Small intestine (tissue), 7 donors: ENCODE results near the gene MRC1. TPM values are rescaled to one million over a fixed set of nuclear protein-coding genes. Genes with fewer than 3 reads are reported as not detected.
A peak's percentile ranks its signal among the peaks of the same experiment; 100 is the strongest.

Experiments
- DNase-seq, 2 donors: peaks; one replicate each; pipeline versions ENCODE4 v3.0.0 to v3.0.0-alpha.2; 2013
- FAIRE-seq: peaks from 2 replicates; lab custom pipeline; 2012; peaks lifted over from hg19 to GRCh38; lab: Jason Lieb, UNC
- H3K27ac ChIP-seq, 3 donors: one replicate each; pipeline ENCODE4 v1.5.1; 2013; ENCODE audit warnings: low read length in 2 of 3, mild to moderate bottlenecking in 2 of 3, control low read depth in 1 of 3, inconsistent platforms in 1 of 3, low read depth in 1 of 3, moderate library complexity in 1 of 3
- H3K27me3 ChIP-seq, 3 donors: one replicate each; pipeline ENCODE4 v1.6.1; 2013; ENCODE audit warnings: low read length in 3 of 3, inconsistent platforms in 1 of 3; ENCODE audit not compliant: control insufficient read depth in 3 of 3, insufficient read depth in 3 of 3
- H3K36me3 ChIP-seq, 3 donors: one replicate each; pipeline ENCODE4 v1.6.1; 2013; ENCODE audit warnings: low read length in 3 of 3, inconsistent platforms in 1 of 3, low read depth in 1 of 3, mild to moderate bottlenecking in 1 of 3, moderate library complexity in 1 of 3; ENCODE audit not compliant: control insufficient read depth in 3 of 3, insufficient read depth in 2 of 3
- H3K4me1 ChIP-seq, 3 donors: one replicate each; pipeline ENCODE4 v1.6.1; 2013; ENCODE audit warnings: low read length in 2 of 3, inconsistent platforms in 1 of 3, low read depth in 1 of 3, mild to moderate bottlenecking in 1 of 3, moderate library complexity in 1 of 3; ENCODE audit not compliant: control insufficient read depth in 3 of 3, insufficient read depth in 2 of 3
- H3K4me3 ChIP-seq, 3 donors: one replicate each; pipeline ENCODE4 v1.5.1; 2013; ENCODE audit warnings: low read length in 3 of 3, control low read depth in 1 of 3, inconsistent platforms in 1 of 3, low read depth in 1 of 3, mild to moderate bottlenecking in 1 of 3, moderate library complexity in 1 of 3
- H3K9me3 ChIP-seq, 2 donors: one replicate each; pipeline ENCODE4 v1.6.1; 2013; ENCODE audit warnings: low read depth in 1 of 2, low read length in 1 of 2; ENCODE audit not compliant: control insufficient read depth in 2 of 2, insufficient read depth in 1 of 2
- WGBS, 3 donors: extraction: QIAGEN DNeasy Blood & Tissue Kit; methylation state at CpG; one replicate each; pipeline ENCODE4 v1.1.7; 2013; 5-methylcytosine and 5-hydroxymethylcytosine counted together
- polyA plus RNA-seq, 4 donors: library from polyadenylated mRNA; stranded (reverse) in 3 of 4; unstranded in 1 of 4; fragments of 200-250 nt in 3 of 4; fragments of 120-200 nt in 1 of 4; gene quantifications; one replicate each; pipeline versions ENCODE4 v1.2.1 to v1.2.3, GENCODE V29; 2013
- donor health status: healthy with polysubstance abuse.
- donor health status: control.
- donor health status: control.
- donor health status: Bipolar disorder and iron deficiency.
- donor health status: healthy.

The MRC1 gene
- polyA plus RNA-seq, 4 donors = 1.8 to 23.3 (median 7.6) TPM

GRCh38 chr10:17906002-17906401 is 96.9 kb downstream of the MRC1 start:
- no peaks in the 10 kb centered on the region for H3K36me3 ChIP-seq
- no peaks in the 10 kb centered on the region for H3K4me1 ChIP-seq
- DNase-seq (no peak), FAIRE-seq (no peak)
- H3K4me3 ChIP-seq = no peak overlapping the region
- 32 to 52% (median 50%) methylated on average over 1 of the region's 1 CpG for WGBS, 3 donors
- H3K27me3 ChIP-seq = peaks cover 0 to 4% (median 0%) of the 10 kb centered on the region in 3 donors
- no peaks in the 10 kb centered on the region for H3K9me3 ChIP-seq
- H3K27ac ChIP-seq = no peak overlapping the region

GRCh38 chr10:17907641-17908040 is 98.5 kb downstream of the MRC1 start:
- H3K4me1 ChIP-seq = no peaks in the 10 kb centered on the region
- no peaks in the 10 kb centered on the region for H3K9me3 ChIP-seq
- no peak for DNase-seq
- WGBS, 3 donors = 70 to 88% (median 79%) methylated on average over 4 of the region's 4 CpGs
- H3K27me3 ChIP-seq = peaks cover 0 to 4% (median 0%) of the 10 kb centered on the region in 3 donors
- H3K36me3 ChIP-seq = no peaks in the 10 kb centered on the region
- FAIRE-seq = no peak
- H3K27ac ChIP-seq = no peak overlapping the region
- H3K4me3 ChIP-seq = no peak overlapping the region

DNA sequence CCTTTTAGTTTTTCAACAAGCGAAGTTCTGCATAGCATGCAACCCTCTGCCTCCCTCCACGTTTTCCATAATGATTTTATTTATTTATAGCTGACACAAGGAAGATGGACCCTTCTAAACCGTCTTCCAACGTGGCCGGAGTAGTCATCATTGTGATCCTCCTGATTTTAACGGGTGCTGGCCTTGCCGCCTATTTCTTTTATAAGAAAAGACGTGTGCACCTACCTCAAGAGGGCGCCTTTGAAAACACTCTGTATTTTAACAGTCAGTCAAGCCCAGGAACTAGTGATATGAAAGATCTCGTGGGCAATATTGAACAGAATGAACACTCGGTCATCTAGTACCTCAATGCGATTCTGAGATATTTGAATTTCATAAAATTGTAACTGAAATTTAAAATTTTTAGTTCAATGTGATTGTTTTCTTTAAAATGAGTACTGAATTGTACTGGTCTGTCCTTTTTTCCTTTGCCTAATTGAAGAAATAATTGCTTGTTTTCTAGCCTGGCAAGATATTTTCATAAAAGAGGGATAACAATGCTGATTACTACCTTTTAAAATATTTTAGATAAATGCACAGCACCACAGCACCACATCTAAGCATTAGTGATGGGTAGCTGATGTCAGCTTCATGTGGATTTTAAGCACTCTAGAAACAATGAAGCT is 101.1 kb downstream of the MRC1 start:
- no peak overlapping the region for H3K27ac ChIP-seq
- no peak overlapping the region for H3K4me3 ChIP-seq
- H3K36me3 ChIP-seq = no peaks in the 10 kb centered on the region
- H3K4me1 ChIP-seq = no peaks in the 10 kb centered on the region
- peaks cover 0 to 4% (median 0%) of the 10 kb centered on the region in 3 donors for H3K27me3 ChIP-seq
- no peak for FAIRE-seq
- WGBS, 3 donors = 14 to 21% (median 16%) methylated on average over 12 of the region's 12 CpGs
- H3K9me3 ChIP-seq = no peaks in the 10 kb centered on the region
- DNase-seq = peak; percentile 49 to 61

DNA sequence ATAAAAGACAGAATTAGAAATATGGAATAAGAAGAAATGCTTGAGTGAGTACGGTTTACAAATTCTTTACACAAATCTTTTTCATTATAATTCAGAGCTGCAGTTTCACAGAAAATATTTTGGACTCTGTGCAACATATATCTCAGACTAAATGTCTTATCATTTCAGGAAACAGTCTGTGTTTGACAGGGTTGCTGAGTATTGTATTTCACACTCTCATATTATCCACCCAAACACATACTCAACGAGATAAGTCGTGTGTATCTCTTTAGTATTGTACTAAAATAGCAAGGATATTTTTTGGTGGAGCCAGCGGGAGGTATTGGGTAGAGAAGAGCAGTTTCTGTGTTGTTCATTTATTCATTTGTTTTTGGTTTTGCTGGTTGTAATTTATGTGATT is 103.6 kb downstream of the MRC1 start:
- Histone ChIP-seq H3K9me3 (peaks cover 0 to 5% of the 10 kb centered on the region in 2 donors), H3K27ac (no peak overlapping the region), H3K4me3 (no peak overlapping the region), H3K27me3 (peaks cover 0 to 2% (median 0%) of the 10 kb centered on the region in 3 donors), H3K36me3 (no peaks in the 10 kb centered on the region), H3K4me1 (no peaks in the 10 kb centered on the region)
- DNase-seq (no peak), FAIRE-seq (no peak)
- WGBS, 3 donors = 47 to 51% (median 51%) methylated on average over 4 of the region's 4 CpGs

- 76 to 87% (median 84%) methylated on average over 5 of the region's 5 CpGs for WGBS, 3 donors
- no peaks in the 10 kb centered on the region for H3K27me3 ChIP-seq
Observed at GRCh38 chr10:17913604-17914003, 104.5 kb downstream of the MRC1 start.

GRCh38 chr10:17914169-17915045 is 105.3 kb downstream of the MRC1 start:
- DNase-seq (no peak), FAIRE-seq (no peak)
- H3K4me1 ChIP-seq = no peaks in the 10 kb centered on the region
- H3K9me3 ChIP-seq = peaks cover 0 to 5% of the 10 kb centered on the region in 2 donors
- no peak overlapping the region for H3K27ac ChIP-seq
- 84 to 97% (median 87%) methylated on average over 5 of the region's 5 CpGs for WGBS, 3 donors
- no peak overlapping the region for H3K4me3 ChIP-seq
- no peaks in the 10 kb centered on the region for H3K27me3 ChIP-seq
- no peaks in the 10 kb centered on the region for H3K36me3 ChIP-seq

More at GRCh38 chr10:17913604-17914003, 104.5 kb downstream of the MRC1 start:
- no peaks in the 10 kb centered on the region for H3K36me3 ChIP-seq
- no peaks in the 10 kb centered on the region for H3K4me1 ChIP-seq
- H3K27ac ChIP-seq = no peak overlapping the region
- no peak overlapping the region for H3K4me3 ChIP-seq
- FAIRE-seq (no peak), DNase-seq (no peak)
- H3K9me3 ChIP-seq = peaks cover 0 to 5% of the 10 kb centered on the region in 2 donors

DNA sequence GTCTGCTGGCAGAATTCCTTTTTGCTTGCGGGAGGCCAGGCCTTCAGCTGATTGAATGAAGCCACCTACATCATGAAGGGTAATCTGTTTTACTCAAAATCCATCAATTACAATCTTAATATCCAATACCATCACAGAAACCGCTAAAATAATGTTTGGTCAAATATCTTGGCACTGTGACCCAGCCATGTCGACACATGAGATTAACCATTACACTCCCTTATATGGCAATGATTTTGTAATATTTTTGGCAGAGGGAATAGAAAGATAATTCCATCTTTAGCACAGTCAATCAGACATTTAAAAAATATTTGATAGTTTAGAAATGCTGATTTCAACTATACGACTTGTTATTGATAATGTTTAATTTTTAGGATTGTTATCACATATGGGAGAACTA is 106.0 kb downstream of the MRC1 start:
- WGBS, 3 donors = 80 to 88% (median 87%) methylated on average over 4 of the region's 4 CpGs
- Histone ChIP-seq H3K36me3 (no peaks in the 10 kb centered on the region), H3K27ac (no peak overlapping the region), H3K4me3 (no peak overlapping the region), H3K9me3 (peaks cover 0 to 5% of the 10 kb centered on the region in 2 donors), H3K4me1 (no peaks in the 10 kb centered on the region), H3K27me3 (no peaks in the 10 kb centered on the region)
- DNase-seq (no peak), FAIRE-seq (no peak)

- Histone ChIP-seq H3K27ac (no peak overlapping the region), H3K4me3 (no peak overlapping the region), H3K9me3 (peaks cover 0 to 8% of the 10 kb centered on the region in 2 donors), H3K4me1 (no peaks in the 10 kb centered on the region), H3K27me3 (peaks cover 0 to 2% (median 0%) of the 10 kb centered on the region in 3 donors), H3K36me3 (no peaks in the 10 kb centered on the region)
- no peak for FAIRE-seq
- 69 to 86% (median 81%) methylated on average over 12 of the region's 12 CpGs for WGBS, 3 donors
- DNase-seq = no peak
Observed at GRCh38 chr10:17918187-17918903, 109.2 kb downstream of the MRC1 start.
